CD4-positive, CD25-positive, alpha-beta regulatory T cell (primary cell): ENCODE measurements around the gene LGALS8. TPM values are rescaled to one million over a fixed set of nuclear protein-coding genes. Genes with fewer than 3 reads are reported as not detected.

Source experiments
- ATAC-seq, 2 donors: fragments of 150-1000 bp; cut with Tn5 transposase; one replicate each; pipeline ENCODE4 v1.10.0; 2021; ENCODE audit warnings: low read depth in 2 of 2, moderate number of reproducible peaks in 2 of 2, moderate library complexity in 1 of 2
- DNase-seq, 3 donors: peaks; one replicate each; pipeline versions ENCODE4 v3.0.0 to v3.0.0-alpha.2; 2012 to 2022; ENCODE audit warnings: mixed read lengths in 1 of 3
- H3K27ac ChIP-seq: one replicate; pipeline ENCODE4 v1.7.0; 2013; ENCODE audit warnings: mild to moderate bottlenecking, low read length; ENCODE audit not compliant: insufficient read depth, poor library complexity, severe bottlenecking
- H3K27me3 ChIP-seq: one replicate; pipeline ENCODE4 v1.7.0; 2013; ENCODE audit warnings: low read length; ENCODE audit not compliant: control insufficient read depth, insufficient read depth
- H3K36me3 ChIP-seq: one replicate; pipeline ENCODE4 v1.7.0; 2013; ENCODE audit warnings: mild to moderate bottlenecking, low read length, moderate library complexity; ENCODE audit not compliant: control insufficient read depth, insufficient read depth
- H3K4me1 ChIP-seq: 2 replicates; pipeline ENCODE4 v1.7.0; 2013; ENCODE audit warnings: mild to moderate bottlenecking, low read length; ENCODE audit not compliant: insufficient read depth, control insufficient read depth, poor library complexity, severe bottlenecking
- H3K4me3 ChIP-seq: one replicate; pipeline ENCODE4 v1.7.0; 2013; ENCODE audit warnings: low read depth, mild to moderate bottlenecking, low read length, moderate library complexity
- H3K9me3 ChIP-seq, 2 experiments: 1 replicate in 1 of 2; 2 replicates in 1 of 2; pipeline ENCODE4 v1.7.0; 2013; ENCODE audit warnings: low read length in 2 of 2, mild to moderate bottlenecking in 1 of 2, moderate library complexity in 1 of 2; ENCODE audit not compliant: control insufficient read depth in 2 of 2
- H3K27ac Mint-ChIP-seq, 3 donors: one replicate each; pipeline ENCODE4 v1.8.0; 2020 to 2022; ENCODE audit warnings: mild to moderate bottlenecking in 3 of 3, mixed read lengths in 3 of 3, moderate library complexity in 2 of 3
- H3K27me3 Mint-ChIP-seq: one replicate; pipeline ENCODE4 v1.8.0; 2022; ENCODE audit warnings: mild to moderate bottlenecking, mixed read lengths
- H3K36me3 Mint-ChIP-seq: one replicate; pipeline ENCODE4 v1.8.0; 2020; ENCODE audit warnings: mixed read lengths
- H3K4me1 Mint-ChIP-seq, 4 donors: one replicate each; pipeline ENCODE4 v1.8.0; 2020 to 2022; ENCODE audit warnings: mixed read lengths in 4 of 4, mild to moderate bottlenecking in 1 of 4
- H3K4me3 Mint-ChIP-seq, 4 donors: one replicate each; pipeline ENCODE4 v1.8.0; 2020 to 2022; ENCODE audit warnings: mild to moderate bottlenecking in 4 of 4, mixed read lengths in 4 of 4, moderate library complexity in 3 of 4
- H3K9me3 Mint-ChIP-seq, 7 donors: one replicate each; pipeline ENCODE4 v1.8.0; 2020 to 2022; ENCODE audit warnings: mixed read lengths in 7 of 7, mild to moderate bottlenecking in 3 of 7, moderate library complexity in 2 of 7
- polyA plus RNA-seq, 4 donors: library from polyadenylated mRNA; unstranded; fragments of 300-500 nt; fragmentation: Illumina TruSeq; gene quantifications; one replicate each; pipeline ENCODE4 v1.2.3, GENCODE V29; 2021
- total RNA-seq: library from RNA; stranded (reverse); gene quantifications from one replicate; pipeline ENCODE4 v1.2.3, GENCODE V29; 2022

The LGALS8 gene
- total and polyA plus RNA-seq, 5 donors from 2014 or later: 53.3 to 183 (median 65.8) TPM

DNA sequence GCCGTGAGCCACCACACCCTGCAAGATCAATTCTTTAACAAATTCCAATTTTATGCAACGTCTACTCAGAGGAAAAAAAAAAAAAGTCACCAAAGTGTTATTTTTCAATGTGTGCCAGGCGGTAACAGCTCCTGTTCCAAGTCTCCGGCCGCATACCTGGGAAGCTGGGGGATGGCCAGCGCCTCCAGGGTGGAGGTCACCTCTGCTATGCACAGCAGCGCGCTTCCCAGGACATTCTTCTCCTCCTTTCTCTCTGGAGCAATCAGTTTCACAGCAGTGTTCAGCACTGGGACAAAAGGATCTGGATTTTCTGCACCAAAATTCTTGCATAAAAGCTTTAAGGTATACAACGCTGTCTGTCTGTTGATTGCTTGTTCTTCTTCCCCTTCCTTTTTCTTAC lies 34.3 kb downstream of the LGALS8 start:
- peaks cover 81% of the 10 kb centered on the region for H3K36me3 ChIP-seq
- no peak for DNase-seq
- no peak overlapping the region for H3K4me3 ChIP-seq
- no peak overlapping the region for H3K27ac Mint-ChIP-seq
- no peaks in the 10 kb centered on the region for H3K27me3 ChIP-seq
- H3K27ac ChIP-seq: no peak overlapping the region
- H3K36me3 Mint-ChIP-seq: peaks cover 62% of the 10 kb centered on the region
- ATAC-seq: no peak
- no peaks in the 10 kb centered on the region for H3K9me3 Mint-ChIP-seq
- H3K4me1 ChIP-seq: no peaks in the 10 kb centered on the region
- H3K4me3 Mint-ChIP-seq: no peak overlapping the region
- no peaks in the 10 kb centered on the region for H3K27me3 Mint-ChIP-seq
- H3K4me1 Mint-ChIP-seq: peaks cover 0 to 2% (median 0%) of the 10 kb centered on the region in 4 donors
- H3K9me3 ChIP-seq: no peaks in the 10 kb centered on the region

DNA sequence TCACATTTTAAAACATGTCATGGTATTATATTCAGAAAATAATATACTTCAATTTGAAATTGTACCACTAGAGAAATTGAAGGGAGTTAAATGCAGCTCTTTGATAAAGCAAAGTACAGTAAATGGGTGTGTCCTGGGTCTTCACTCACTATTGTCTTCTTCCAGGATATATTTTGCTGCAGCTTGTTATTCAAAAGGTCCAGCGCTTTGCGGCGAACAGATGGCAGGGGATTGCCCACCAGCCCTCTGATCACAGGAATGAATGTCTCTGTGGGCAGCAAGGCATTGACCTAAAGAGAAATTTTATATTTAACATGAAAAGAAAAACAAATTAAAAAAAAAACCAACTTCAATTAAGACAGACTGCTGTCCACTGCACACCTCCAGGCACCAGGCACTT lies 35.1 kb downstream of the LGALS8 start:
- Histone ChIP-seq H3K27me3 (no peaks in the 10 kb centered on the region), H3K4me3 (no peak overlapping the region), H3K27ac (no peak overlapping the region), H3K36me3 (peaks cover 80% of the 10 kb centered on the region), H3K9me3 (no peaks in the 10 kb centered on the region), H3K4me1 (no peaks in the 10 kb centered on the region)
- Mint-ChIP-seq H3K27me3 (no peaks in the 10 kb centered on the region), H3K9me3 (no peaks in the 10 kb centered on the region), H3K4me3 (no peak overlapping the region), H3K36me3 (peaks cover 59% of the 10 kb centered on the region), H3K4me1 (peaks cover 0 to 2% (median 0%) of the 10 kb centered on the region in 4 donors), H3K27ac (no peak overlapping the region)
- DNase-seq (no peak), ATAC-seq (no peak)

DNA sequence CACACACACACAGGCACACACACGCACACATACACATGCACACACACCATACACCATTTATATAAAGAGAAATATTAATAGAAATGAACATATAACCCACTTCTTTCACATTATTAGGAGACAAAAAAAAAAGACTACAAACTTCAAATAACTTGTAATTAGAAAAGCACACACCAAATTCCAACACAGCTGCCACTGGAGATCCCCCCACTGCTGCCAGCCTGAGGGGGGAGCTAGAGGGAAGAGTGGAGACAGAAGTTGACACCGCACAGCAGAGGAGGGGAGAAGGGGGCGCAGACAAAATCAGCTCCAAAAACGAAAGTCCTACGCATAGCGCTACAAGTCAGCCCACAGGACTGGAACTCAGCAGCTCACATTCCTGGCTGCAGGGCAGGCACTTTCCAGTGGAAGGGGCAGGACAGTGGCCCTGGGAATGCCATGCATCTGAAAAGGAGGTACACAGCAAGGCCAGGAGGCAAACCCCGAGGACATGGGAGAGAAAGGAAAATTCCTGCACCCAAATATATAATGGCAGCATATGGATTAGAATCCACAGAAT lies 36.5 kb downstream of the LGALS8 start:
- no peak overlapping the region for H3K4me3 Mint-ChIP-seq
- DNase-seq: no peak
- no peaks in the 10 kb centered on the region for H3K9me3 Mint-ChIP-seq
- Histone ChIP-seq H3K9me3 (no peaks in the 10 kb centered on the region), H3K27ac (no peak overlapping the region), H3K27me3 (no peaks in the 10 kb centered on the region), H3K4me1 (no peaks in the 10 kb centered on the region), H3K4me3 (no peak overlapping the region), H3K36me3 (peaks cover 81% of the 10 kb centered on the region)
- ATAC-seq: no peak
- H3K27me3 Mint-ChIP-seq: no peaks in the 10 kb centered on the region
- peaks cover 61% of the 10 kb centered on the region for H3K36me3 Mint-ChIP-seq
- H3K4me1 Mint-ChIP-seq: peaks cover 0 to 3% (median under 1%) of the 10 kb centered on the region in 4 donors
- H3K27ac Mint-ChIP-seq: peak overlapping the region in 2 of 3 donors; percentile 72 to 82

- no peaks in the 10 kb centered on the region for H3K4me1 ChIP-seq
- H3K36me3 Mint-ChIP-seq: peaks cover 59% of the 10 kb centered on the region
- DNase-seq (no peak), ATAC-seq (no peak)
- H3K9me3 Mint-ChIP-seq: no peaks in the 10 kb centered on the region
- no peak overlapping the region for H3K4me3 Mint-ChIP-seq
- no peak overlapping the region for H3K4me3 ChIP-seq
- peaks cover 0 to 6% (median under 1%) of the 10 kb centered on the region in 4 donors for H3K4me1 Mint-ChIP-seq
- H3K27ac Mint-ChIP-seq: peak overlapping the region in 2 of 3 donors; percentile 70 to 90
- H3K9me3 ChIP-seq: no peaks in the 10 kb centered on the region
- no peaks in the 10 kb centered on the region for H3K27me3 ChIP-seq
- H3K36me3 ChIP-seq: peaks cover 81% of the 10 kb centered on the region
- no peaks in the 10 kb centered on the region for H3K27me3 Mint-ChIP-seq
- H3K27ac ChIP-seq: no peak overlapping the region
These were observed 38.2 kb downstream of the LGALS8 start for GRCh38 chr1:236561976-236562375.

DNA sequence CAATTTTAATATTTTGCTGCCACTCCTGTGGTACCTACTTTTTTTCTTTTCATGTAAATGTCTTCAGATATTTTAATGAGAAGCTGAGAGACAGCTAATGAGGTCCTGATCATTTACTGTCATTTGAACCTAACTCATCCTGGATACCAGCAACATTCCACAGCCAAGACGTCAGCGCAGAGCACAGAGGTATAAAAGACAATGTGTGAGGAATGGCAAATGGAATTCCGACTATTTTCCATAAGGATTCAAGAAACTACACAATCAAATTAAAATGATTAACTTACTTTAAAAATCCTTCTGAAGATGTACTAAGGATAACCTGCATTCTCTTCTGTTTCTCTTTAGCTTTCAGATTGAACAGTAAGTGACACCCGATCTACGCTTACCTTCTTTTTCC lies 41.7 kb downstream of the LGALS8 start:
- Mint-ChIP-seq H3K36me3 (peaks cover 75% of the 10 kb centered on the region), H3K4me3 (no peak overlapping the region), H3K9me3 (no peaks in the 10 kb centered on the region), H3K4me1 (peaks cover 0 to 9% (median under 1%) of the 10 kb centered on the region in 4 donors), H3K27me3 (no peaks in the 10 kb centered on the region), H3K27ac (no peak overlapping the region)
- DNase-seq (no peak), ATAC-seq (no peak)
- Histone ChIP-seq H3K36me3 (peaks cover 81% of the 10 kb centered on the region), H3K9me3 (no peaks in the 10 kb centered on the region), H3K4me3 (no peak overlapping the region), H3K27me3 (no peaks in the 10 kb centered on the region), H3K4me1 (no peaks in the 10 kb centered on the region), H3K27ac (no peak overlapping the region)

DNA sequence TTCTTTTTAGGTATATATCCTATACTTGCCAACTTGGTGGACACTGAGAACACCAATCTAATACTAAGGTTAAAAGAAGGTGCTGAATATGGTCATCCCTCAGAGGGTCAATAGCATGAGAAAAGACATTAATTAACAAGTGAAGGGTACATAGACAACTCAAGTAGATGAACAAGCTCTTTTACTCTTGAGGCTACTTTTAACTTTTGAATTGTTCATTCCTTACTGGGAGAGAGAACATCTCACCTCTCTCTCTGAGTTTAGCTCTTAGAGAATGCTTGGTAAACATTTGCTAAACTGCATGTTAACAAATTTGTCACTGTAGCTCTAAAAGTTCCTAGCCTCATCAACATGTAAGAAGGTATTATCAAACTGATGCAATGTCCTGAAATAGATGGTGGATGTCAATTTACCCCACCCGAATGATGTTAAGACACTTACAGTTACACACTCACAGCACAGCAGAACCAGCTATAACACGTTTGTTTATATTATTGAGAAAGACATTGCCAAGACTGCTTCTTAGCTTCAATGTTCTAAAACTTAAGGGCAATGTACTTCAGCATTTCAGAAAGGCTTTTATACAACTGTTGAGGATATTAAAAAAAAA lies 44.6 kb downstream of the LGALS8 start:
- H3K4me1 ChIP-seq: no peaks in the 10 kb centered on the region
- no peak overlapping the region for H3K4me3 Mint-ChIP-seq
- no peak overlapping the region for H3K4me3 ChIP-seq
- DNase-seq: no peak
- H3K9me3 ChIP-seq: no peaks in the 10 kb centered on the region
- H3K4me1 Mint-ChIP-seq: peaks cover 0 to 9% (median 0%) of the 10 kb centered on the region in 4 donors
- H3K36me3 Mint-ChIP-seq: peaks cover 72% of the 10 kb centered on the region
- H3K27ac ChIP-seq: no peak overlapping the region
- no peaks in the 10 kb centered on the region for H3K9me3 Mint-ChIP-seq
- H3K27me3 ChIP-seq: no peaks in the 10 kb centered on the region
- peaks cover 97% of the 10 kb centered on the region for H3K36me3 ChIP-seq
- no peak for ATAC-seq
- no peaks in the 10 kb centered on the region for H3K27me3 Mint-ChIP-seq
- no peak overlapping the region for H3K27ac Mint-ChIP-seq

- Mint-ChIP-seq H3K4me3 (no peak overlapping the region), H3K36me3 (peaks cover 47% of the 10 kb centered on the region), H3K27ac (no peak overlapping the region), H3K27me3 (no peaks in the 10 kb centered on the region), H3K4me1 (peaks cover 0 to 5% (median under 1%) of the 10 kb centered on the region in 4 donors), H3K9me3 (no peaks in the 10 kb centered on the region)
- no peak for ATAC-seq
- DNase-seq: no peak
- Histone ChIP-seq H3K9me3 (no peaks in the 10 kb centered on the region), H3K27me3 (no peaks in the 10 kb centered on the region), H3K4me3 (no peak overlapping the region), H3K4me1 (no peaks in the 10 kb centered on the region), H3K36me3 (peaks cover 84% of the 10 kb centered on the region), H3K27ac (no peak overlapping the region)
These were observed 51.7 kb downstream of the LGALS8 start for GRCh38 chr1:236575523-236575922.

DNA sequence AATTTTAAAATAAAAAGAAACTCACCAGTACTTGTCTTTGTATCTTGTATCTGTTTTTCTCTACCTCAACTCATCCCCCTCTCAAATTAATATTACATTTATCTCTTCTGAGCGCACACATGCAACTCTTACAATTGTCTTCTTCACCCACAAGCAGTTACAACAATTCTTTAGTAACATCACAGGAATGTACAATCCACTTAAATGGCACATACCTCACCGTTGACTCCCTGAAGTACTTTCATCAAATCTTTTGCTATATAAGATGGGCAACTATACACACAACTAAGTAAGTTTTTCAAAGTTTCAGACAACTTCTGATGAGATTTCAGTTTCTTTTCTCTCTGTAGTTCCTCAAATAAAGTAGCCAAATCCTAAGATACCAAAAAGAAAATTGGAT lies 52.2 kb downstream of the LGALS8 start:
- Histone ChIP-seq H3K36me3 (peaks cover 82% of the 10 kb centered on the region), H3K27ac (no peak overlapping the region), H3K4me1 (no peaks in the 10 kb centered on the region), H3K4me3 (no peak overlapping the region), H3K9me3 (no peaks in the 10 kb centered on the region), H3K27me3 (no peaks in the 10 kb centered on the region)
- Mint-ChIP-seq H3K27ac (peak overlapping the region in 1 of 3 donors; percentile 49), H3K4me1 (peaks cover 0 to 5% (median under 1%) of the 10 kb centered on the region in 4 donors), H3K36me3 (peaks cover 48% of the 10 kb centered on the region), H3K27me3 (no peaks in the 10 kb centered on the region), H3K9me3 (no peaks in the 10 kb centered on the region), H3K4me3 (no peak overlapping the region)
- ATAC-seq (no peak), DNase-seq (no peak)
